ENCODE results near the gene STX10.

DNA sequence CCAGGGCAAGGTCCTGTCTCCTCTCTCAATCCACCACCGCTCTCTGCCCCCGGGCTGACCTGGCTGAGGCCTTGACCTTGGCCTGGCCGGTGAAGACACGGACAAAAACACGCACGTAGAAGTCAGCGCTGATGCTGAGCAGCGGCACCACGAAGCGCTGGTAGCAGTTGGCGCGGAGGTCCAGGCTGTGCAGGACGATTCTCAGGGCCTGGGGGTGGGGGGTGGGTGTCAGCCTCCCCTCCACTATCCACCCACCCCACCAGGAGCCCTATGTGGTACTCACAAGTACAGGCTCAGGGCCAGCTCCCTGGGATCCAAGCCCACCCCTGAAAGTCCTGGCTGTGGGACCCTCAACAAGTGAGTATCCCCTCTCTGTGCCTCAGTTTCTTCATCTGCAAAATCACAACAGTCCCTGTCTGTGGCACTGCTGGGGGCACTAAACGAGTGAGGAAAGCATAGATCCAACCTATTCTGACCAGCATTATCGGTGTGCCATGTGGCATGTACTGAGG, 40.0 kb downstream of the STX10 start:
- TF ChIP-seq, protein P1, sequence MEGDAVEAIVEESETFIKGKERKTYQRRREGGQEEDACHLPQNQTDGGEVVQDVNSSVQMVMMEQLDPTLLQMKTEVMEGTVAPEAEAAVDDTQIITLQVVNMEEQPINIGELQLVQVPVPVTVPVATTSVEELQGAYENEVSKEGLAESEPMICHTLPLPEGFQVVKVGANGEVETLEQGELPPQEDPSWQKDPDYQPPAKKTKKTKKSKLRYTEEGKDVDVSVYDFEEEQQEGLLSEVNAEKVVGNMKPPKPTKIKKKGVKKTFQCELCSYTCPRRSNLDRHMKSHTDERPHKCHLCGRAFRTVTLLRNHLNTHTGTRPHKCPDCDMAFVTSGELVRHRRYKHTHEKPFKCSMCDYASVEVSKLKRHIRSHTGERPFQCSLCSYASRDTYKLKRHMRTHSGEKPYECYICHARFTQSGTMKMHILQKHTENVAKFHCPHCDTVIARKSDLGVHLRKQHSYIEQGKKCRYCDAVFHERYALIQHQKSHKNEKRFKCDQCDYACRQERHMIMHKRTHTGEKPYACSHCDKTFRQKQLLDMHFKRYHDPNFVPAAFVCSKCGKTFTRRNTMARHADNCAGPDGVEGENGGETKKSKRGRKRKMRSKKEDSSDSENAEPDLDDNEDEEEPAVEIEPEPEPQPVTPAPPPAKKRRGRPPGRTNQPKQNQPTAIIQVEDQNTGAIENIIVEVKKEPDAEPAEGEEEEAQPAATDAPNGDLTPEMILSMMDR (IDR thresholded peaks at IDR 0.05), result no peak
- no peak for TF ChIP-seq POLR2A (IDR thresholded peaks at IDR 0.05)
